KG1 (cell line): ENCODE measurements around the gene PRMT7.

Source experiments
- DNase-seq: peaks from one replicate; lab custom pipeline; 2025; lab: John Stamatoyannopoulos, UW

Gene PRMT7

DNA sequence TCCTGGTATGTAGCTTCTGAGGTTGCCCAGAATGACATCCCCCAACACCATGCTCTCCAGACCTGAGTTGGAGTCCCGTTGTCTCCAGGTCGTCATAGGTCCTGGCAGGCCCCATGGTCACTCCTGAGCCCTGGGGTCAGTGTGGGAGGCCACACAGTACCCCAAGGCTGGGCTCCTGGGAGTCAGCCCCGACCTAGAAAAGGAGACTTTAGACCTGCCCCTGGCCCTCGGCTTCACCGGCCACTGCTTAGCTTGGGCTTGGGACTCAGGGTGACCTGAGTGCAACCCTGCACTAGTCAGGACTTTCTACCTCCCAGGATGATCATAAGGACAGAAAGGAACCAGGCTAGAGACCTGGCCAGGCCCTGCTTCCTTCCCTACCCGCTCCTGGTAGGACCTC lies 65.8 kb downstream of the PRMT7 start:
- DNase-seq = no peak

- no peak for DNase-seq
These were observed 66.4 kb downstream of the PRMT7 start for GRCh38 chr16:68377221-68377620.

DNA sequence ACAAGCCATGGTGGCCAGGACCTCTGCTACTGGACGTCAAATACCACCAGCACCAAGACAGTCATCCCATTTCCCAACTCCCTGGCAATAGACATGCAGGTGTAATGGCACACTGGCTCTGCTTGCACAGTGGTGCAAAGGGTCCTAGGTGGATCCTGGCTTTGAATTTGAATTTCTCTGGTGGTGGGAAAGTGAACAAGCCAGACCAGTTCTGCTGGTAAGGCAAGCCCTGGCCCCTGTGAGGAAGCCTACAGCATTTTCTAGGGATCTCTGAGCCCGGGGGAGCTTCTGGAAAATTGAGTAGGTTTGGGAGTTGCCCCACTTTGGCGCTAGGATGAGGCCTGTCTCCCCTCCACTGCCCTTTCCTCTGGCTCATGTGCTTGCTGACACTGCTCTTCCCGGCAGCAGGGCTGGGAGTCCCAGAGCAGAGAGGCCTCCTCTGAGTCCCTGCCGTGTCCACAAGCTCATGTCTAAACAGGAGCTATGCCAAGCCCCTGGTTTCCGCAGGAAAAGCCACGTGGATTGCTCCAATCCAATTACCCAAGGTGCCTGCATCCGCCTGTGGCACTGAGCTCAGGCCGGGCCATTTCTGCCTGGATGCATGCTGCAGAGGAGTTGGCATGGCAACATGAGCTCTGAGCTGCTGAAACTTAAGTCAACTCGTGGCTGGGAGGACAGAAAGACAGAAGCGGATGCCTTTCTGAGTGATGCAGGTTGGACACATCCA lies 67.0 kb downstream of the PRMT7 start:
- no peak for DNase-seq

GRCh38 chr16:68378436-68379415 lies 67.9 kb downstream of the PRMT7 start:
- DNase-seq = no peak

DNA sequence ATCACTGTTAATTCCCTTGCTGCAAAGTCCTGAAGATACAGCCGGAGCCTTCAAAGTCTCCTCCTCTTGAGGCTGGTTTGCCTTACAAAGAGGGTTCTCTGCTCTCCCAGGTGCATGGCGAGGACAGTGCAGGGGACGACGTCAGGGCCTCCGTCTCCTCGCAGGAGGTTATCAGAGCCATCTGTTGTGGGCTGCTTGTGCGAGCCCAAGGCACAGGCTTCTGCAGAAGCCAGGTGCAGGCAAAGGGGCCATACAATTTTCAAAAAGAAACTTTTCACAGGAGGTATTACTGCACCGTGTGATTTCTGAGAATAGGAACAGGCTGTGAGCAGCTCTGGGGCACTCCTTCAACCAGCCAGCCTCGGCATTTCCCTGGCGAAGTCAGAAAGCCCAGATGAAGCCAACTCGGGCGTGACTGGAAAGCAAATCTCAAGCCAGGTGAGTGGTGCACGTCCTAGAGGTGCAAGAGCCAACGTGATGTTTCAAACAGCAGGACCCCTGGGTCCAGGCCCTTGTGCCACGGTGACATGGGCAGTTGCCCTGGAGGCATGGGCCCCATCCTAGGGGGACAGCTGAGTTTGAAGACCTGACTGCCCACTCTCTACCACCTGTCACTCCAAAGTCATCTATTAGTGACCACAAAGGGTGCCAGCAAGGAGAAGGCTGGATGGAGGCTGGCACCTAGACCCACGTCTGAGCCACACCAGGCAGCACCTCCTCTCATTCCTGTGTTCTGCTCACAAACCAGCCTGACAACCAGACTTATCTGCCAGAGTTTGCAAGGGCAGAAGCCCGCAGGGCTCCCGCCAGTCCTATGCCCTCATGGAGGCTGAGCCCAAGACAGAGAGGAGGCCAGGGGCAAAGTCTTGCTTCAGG lies 68.9 kb downstream of the PRMT7 start:
- no peak for DNase-seq

- no peak for DNase-seq
These were observed 69.5 kb downstream of the PRMT7 start for GRCh38 chr16:68380348-68380670.

DNA sequence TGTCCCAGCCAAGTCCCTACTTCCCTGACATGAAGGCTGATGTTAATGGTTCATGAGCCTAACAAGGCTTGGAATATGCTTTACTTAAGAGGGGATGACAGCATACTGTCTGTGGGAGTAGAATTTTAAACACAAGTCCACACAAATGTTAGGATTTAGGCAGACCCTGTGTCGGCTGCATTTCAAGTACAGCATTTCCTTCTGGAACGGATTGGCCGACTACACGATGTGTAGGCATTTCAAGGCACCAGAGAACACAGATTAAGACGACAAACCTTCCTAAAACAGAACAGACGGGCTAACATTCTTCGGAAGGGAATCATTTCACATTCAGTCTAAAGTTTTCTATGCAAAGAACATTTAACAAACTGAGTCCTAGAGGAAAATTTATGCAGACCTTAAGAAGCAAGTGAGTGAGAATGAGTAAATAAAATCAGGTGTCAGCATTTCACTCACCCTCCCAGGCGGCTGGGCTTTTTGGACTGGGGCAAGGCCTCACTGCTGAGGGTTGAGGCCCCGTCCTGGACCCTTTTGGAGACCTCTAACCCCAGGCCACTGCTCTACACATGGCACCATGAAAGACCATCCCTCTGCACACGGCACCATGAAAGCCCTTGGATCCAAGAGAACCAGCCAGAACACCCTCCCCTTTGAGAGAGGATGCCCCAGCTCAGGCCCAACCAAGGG lies 70.0 kb downstream of the PRMT7 start:
- DNase-seq = no peak

GRCh38 chr16:68381363-68381724 lies 70.5 kb downstream of the PRMT7 start:
- no peak for DNase-seq

DNA sequence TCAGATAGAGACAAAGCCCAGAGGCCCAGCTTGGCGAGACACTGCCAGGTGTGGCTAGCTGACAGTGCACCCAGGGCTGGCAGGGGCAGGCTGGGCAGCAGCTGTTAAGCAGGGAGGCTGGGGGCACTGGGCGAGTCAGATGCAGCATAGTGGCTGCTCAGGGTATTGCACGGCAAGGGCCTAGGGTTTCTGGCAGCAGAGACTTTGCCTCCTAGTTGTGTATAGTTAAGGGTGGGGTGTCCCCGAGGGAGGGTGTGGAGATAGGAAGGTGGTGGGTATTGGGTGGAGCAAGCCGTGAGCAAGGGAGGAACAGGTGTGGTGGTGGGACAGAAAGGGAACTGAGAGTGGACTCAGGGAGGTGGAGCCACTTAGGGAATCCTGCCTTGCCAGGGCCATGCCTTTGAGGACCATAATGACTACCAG lies 71.5 kb downstream of the PRMT7 start:
- DNase-seq = no peak

- no peak for DNase-seq
These were observed 73.0 kb downstream of the PRMT7 start for GRCh38 chr16:68383858-68384257.

- no peak for DNase-seq
These were observed 73.7 kb downstream of the PRMT7 start for GRCh38 chr16:68384288-68385161.

GRCh38 chr16:68385371-68385770 lies 74.6 kb downstream of the PRMT7 start:
- no peak for DNase-seq

DNA sequence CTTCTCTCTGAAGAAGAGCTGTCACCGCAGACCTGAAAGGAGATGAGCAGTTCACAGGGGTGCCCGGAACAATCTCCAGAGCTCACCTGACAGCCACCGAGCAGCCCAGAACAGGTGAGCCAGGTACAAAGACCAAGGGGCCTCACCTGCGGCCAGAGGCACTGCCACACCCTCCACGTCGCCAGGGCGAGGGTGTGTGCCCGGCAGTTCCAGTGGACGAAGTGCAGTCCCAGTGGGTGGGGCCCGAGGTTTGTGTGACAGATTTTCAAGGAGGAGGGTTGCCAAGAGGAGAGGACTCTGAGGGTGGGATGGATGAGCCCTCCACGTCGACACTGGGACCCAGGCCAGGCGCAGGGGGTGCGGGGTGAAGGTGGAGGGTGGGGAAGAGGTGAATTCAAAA lies 75.8 kb downstream of the PRMT7 start:
- DNase-seq = no peak

- DNase-seq = no peak
These were observed 76.5 kb downstream of the PRMT7 start for GRCh38 chr16:68387301-68387700.

DNA sequence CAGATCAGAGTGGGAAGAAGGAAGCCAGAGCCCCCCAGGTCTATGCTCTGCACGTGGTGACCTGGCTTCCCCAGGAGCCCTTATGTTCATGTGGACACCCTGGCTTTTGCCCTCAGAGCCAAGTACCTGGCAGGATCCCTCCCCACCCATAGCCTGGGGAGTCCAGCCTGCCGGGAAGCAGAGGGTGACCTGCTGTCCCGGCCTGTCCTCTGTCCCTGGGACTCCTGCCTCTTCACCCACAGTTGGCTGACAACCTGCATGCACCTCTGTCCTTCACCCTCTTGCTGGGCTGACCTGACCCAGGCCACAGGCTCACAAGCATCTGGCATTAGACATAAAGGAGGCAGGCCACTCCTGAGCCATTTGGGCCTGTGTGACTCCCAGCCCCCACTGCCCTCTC lies 77.3 kb downstream of the PRMT7 start:
- DNase-seq = no peak

- DNase-seq = no peak
These were observed 78.2 kb downstream of the PRMT7 start for GRCh38 chr16:68389006-68389405.

DNA sequence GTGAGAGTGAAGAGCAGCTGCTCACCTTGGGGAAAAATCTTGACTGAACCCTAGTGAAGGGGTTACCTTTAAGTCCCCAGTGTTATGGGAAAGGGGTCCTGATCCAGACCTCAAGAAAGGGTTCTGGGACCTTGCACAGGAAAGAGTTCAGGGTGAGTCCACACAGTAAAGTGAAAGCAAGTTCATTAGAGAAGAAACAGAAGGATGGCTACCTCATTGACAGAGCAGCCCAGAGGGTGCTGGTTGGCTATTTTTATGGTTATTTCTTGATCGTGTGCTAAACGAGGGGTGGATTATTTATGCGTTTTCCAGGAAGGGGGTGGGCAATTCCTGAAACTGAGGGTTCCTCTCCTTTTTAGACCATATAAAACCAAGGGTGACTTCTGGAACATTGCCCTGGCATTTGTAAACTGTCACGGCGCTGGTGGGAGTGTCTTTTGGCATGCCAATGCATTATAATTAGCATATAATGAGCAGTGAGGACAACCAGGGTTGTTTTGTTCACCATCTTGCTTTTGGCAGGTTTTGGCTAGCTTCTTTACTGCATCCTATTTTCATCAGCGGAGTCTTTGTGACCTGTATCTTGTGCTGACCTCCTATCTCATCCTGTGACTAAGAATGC lies 79.0 kb downstream of the PRMT7 start:
- no peak for DNase-seq

DNA sequence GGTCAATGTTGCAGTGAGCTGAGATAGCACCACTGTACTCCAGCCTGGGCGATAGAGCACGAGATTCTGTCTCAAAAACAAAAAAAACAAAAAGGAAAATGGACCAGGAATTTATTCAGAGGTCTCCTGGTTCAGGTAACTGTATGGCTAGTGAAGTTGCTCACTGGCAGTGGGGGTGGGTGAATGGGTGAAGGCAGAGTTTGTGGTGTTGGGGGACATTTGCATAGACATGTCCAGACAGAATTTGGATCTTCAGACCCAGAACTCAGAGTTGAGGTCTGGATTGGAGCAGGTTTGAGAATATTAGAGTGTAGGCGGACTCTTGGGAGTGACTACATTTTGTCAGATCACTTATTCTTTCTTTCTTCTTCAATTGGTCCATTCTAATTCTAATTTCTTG lies 82.5 kb downstream of the PRMT7 start:
- DNase-seq = no peak

GRCh38 chr16:68395167-68395786 lies 84.5 kb downstream of the PRMT7 start:
- no peak for DNase-seq

- no peak for DNase-seq
These were observed 85.0 kb downstream of the PRMT7 start for GRCh38 chr16:68395815-68396214.
